Fibroblast of gingiva (primary cell): ENCODE results near the gene ARIH1.
A peak's percentile ranks its signal among the peaks of the same experiment; 100 is the strongest.
"Not testable (repeated sequence)": the region's sequence is repeated elsewhere in the genome, so short reads cannot be mapped to it uniquely, and the experiment has no call there.

Source experiments
- DNase-seq: peaks from one replicate; pipeline ENCODE4 v3.0.0-alpha.2; 2011; ENCODE audit warnings: low read depth

Gene ARIH1

GRCh38 chr15:72473614-72474465 lies at the start of gene ARIH1:
TSS of gene ARIH1 (plus strand) at chr15:72474330. CDS start at chr15:72474640, 310 bp downstream.
- DNase-seq: peak; percentile 98

DNA sequence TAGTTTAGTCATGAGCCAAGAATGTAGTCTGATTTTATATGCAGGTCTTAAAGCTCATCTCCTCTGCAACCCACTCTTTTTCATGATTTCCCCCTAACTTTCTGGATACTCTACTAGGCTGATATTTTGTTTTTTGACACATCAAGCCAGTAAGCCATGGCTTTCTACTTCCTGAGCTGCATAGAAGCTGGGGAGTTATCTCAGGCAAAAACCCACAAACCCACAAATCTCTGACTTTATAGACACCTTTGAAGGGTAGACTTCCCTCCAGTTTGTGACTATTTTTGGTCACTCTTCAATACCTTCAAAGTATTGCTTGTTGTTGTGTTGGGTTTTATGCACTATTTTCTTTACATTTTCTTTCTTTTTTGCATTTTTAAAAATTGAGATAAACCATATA lies 47.4 kb upstream of the ARIH1 start:
- no peak for DNase-seq

GRCh38 chr15:72437650-72438316 lies 36.3 kb upstream of the ARIH1 start:
- DNase-seq: no peak

- DNase-seq: not testable (repeated sequence)
Measured at GRCh38 chr15:72442848-72443247, 31.3 kb upstream of the ARIH1 start.

GRCh38 chr15:72445426-72445825 lies 28.7 kb upstream of the ARIH1 start:
- no peak for DNase-seq

DNA sequence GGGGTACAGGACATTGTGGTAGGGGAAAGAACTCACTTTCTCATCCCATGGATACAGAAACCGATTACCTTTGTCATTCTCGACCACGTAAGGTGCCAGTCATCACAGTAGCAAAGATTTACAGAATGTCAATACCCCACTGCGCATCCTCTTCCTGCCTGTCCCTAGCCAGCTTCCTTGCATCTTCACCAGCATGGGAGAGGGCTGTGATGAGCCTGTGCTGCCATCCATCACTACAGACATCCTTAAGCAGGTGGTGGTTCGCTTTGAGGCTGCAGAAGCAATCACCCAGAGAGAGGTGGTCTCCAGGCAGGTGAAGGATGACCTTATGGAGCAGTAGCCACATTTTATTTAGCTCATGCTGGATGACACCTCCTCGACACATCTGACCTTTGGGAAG lies 23.3 kb upstream of the ARIH1 start:
- DNase-seq: no peak

- no peak for DNase-seq
Measured at GRCh38 chr15:72451224-72451623, 22.9 kb upstream of the ARIH1 start.

DNA sequence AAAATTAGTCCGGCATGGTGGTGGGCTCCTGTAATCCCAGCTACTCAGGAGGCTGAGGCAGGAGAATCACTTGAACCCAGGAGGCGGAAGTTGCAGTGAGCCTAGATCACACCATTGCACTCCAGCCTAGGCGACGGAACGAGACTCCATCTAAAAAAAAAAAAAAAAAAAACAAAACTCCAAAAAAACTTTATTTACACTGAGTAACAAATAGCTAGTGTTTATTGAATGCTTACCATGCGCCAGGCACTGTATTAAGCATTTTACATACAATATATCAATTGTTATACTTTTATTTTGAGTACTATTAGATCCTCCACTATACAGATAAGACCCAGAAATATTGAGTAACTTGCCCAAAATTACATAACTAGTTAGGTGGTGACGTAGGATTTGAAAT lies 17.4 kb upstream of the ARIH1 start:
- DNase-seq: no peak

GRCh38 chr15:72460402-72460801 lies 13.7 kb upstream of the ARIH1 start:
- no peak for DNase-seq

DNA sequence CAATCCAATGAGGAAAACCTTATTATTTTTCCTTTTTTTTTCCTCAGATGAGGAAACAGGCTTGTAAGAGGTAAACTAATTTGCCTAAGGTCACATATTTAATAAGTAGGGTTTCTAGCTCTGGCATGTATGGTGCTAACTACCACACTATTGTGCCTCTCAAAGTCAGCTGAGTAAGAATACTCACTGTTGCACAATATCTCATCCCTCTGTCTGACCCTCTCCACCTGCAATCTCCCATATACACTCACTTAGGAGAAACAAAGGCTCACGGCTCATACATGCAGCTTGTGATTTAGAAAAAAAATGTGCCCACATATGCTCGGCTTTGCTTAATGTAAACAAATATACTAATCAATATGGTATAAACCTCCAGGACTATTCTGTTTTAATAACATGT lies 10.4 kb upstream of the ARIH1 start:
- DNase-seq: no peak

DNA sequence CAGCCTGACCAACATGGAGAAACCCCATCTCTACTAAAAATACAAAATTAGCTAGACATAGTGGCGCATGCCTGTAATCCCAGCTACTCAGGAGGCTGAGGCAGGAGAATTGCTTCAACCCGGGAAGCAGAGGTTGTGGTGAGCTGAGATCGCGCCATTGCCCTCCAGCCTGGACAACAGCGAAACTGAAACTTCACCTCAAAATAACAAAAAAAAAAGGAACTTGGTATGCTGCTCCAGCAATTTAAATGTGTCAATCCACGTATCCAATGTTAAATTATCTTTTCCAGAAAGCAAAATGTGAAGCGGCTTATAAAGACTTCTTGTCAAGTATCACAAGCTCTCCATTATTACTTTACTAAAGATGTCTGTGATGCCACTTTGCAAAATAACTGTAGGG lies 9.9 kb upstream of the ARIH1 start:
- DNase-seq: no peak

DNA sequence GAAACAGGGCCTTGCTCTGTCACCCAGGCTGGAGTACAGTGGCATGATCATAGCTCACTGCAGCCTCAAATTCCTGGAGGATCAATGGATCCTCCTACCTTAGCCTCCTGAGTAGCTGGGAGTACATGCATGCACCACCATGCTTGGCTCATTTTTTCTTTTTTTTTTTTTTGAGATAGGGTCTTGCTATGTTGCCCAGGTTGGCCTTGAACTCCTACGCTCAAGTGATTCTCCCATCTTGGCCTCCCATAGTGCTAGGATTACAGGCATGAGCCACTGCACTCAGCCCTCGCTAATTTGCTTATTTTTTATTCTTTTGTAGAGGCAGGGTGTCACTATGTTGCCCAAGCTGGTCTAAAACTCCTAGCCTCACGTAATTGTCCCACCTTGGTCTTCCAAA lies 6.0 kb upstream of the ARIH1 start:
- DNase-seq: no peak

- DNase-seq: peak; percentile 39
Measured at GRCh38 chr15:72472992-72473610, 1.0 kb upstream of the ARIH1 start.

DNA sequence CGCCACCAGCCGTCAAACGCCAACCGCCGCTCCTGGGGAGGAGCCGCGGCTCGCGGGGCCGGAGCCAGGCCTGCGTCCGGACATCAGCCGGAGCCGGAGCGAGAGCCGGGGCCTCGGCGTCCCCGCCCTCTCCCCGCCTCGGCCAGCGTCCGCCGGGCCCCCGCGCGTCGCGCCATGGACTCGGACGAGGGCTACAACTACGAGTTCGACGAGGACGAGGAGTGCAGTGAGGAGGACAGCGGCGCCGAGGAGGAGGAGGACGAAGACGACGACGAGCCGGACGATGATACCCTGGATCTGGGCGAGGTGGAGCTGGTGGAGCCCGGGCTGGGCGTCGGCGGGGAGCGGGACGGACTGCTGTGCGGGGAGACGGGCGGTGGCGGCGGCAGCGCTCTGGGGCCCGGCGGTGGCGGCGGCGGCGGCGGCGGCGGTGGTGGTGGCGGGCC lies 359 bp downstream of the ARIH1 start:
- DNase-seq: no peak

- DNase-seq: peak; percentile 89
Measured at GRCh38 chr15:72474912-72475628, 940 bp downstream of the ARIH1 start.

DNA sequence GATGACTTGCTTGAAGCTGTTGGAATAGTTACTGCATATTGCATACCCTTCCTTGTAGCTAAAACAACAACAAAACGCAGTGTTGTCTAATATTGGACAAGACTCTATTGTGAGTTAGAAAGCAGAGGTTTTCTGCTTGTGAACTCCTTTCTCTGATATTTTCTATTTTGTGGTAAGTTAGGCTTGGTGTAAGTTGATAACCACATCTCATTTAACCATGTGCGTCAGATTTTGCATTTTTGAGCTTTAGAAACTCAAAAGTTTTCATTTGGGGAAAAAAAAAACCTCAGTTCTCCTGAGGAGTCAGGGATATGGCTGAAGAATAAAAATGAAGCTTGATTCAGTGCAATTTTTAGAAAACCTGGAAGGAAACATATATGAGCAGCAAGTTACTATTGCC lies 1.5 kb downstream of the ARIH1 start:
- DNase-seq: no peak

DNA sequence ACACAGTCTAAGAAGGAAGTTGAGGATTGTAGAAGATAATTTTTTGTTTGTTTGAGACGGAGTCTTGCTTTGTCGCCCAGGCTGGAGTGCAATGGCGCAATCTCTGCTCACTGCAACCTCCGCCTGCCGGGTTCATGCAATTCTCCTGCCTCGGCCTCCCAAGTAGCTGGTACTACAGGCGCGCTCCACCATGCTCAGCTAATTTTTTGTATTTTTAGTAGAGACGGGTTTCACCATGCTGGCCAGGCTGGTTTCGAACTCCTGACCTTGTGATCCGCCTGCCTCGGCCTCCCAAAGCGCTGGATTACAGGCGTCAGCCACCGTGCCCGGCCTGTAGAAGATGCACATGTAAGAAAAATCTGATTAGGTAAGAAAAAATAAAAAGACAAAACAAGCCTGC lies 2.2 kb downstream of the ARIH1 start:
- DNase-seq: not testable (repeated sequence)

DNA sequence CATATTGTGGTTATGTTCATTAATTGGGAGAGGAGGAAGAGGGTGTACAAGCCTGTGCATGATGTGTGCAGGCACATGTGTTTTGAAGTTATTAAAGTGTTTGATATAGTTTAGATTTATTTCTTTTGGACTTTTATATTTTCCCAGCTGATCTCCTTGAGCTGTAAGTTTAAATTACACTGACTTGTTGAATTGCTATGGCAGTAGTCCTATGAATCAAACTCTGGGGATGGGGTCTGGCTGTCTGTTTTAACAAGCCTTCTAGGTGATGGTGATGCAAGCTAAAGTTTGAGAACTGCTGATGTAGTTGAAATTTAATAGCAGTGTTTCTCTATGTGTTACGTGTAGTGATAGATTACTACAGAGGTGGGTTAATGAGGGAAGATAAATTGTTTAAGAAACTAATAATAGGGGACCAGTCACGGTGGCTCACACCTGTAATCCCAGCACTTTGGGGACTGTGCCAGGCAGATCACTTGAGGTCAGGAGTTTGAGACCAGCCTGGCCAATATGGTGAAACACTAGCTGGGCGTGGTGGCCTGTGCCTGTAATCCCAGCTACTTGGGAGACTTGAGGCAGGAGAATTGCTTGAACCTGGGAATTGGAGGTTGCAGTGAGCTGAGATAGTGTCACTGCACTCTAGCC lies 7.0 kb downstream of the ARIH1 start:
- DNase-seq: no peak

GRCh38 chr15:72482275-72482674 lies 8.1 kb downstream of the ARIH1 start:
- DNase-seq: no peak

DNA sequence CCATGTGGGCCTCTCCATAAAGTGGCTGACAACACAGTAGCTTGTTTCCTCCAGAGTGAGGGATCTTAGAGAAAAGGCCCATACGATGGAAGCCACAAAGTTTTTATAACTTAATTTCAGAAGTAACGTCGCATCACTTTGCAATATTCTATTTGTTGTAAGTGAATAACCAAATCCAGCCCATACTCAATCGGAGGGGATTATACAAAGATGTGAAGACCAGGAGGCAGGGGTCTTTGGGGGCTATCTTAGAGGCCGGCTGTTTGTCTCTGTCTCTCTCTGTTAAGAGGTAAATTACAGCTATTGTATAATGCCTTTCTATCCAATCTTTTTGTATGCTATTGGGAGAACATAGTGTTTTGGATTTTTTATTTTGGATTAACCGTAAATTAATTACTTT lies 9.1 kb downstream of the ARIH1 start:
- DNase-seq: no peak

DNA sequence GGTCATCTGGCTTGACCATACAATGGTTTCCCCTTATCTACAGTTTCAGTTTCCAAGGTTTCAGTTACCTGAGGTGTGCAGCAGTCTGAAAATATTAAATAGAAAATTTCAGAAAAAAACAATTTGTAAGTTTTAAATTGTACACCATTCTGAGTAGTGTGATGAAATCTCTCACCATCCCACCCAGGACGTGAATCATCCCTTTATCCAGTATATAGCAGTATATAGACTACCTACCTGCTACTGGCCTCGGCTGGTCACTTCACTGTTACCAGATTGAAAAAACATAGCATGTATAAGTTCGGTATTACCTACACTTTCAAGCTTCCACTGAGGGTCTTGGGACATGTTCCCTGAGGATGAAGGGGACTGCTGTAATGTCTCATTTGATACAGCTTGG lies 12.0 kb downstream of the ARIH1 start:
- DNase-seq: no peak
